HepG2 (cell line): ENCODE data around the gene SLC38A2. TPM values are rescaled to one million over a fixed set of nuclear protein-coding genes. Genes with fewer than 3 reads are reported as not detected.

Experiments
- AHR ChIP-seq: IDR thresholded peaks from 2 replicates; pipeline ENCODE4 v1.6.1; 2018; ENCODE audit warnings: missing genetic modification reagents, missing compliant biosample characterization
- BHLHE40 ChIP-seq: IDR thresholded peaks from 2 replicates; pipeline ENCODE4 v1.6.1; 2011; ENCODE audit warnings: low read length, improper control_type of control experiment
- ELF4 ChIP-seq: sonication (generic); formaldehyde crosslinking; IDR thresholded peaks from 2 replicates; pipeline ENCODE4 v1.5.0; 2020; ENCODE audit warnings: missing genetic modification reagents, mild to moderate bottlenecking, moderate library complexity, borderline replicate concordance
- ERF ChIP-seq: IDR thresholded peaks from 2 replicates; pipeline ENCODE4 v1.6.1; 2018; ENCODE audit warnings: missing biosample characterization, missing genetic modification reagents
- GATA4 ChIP-seq: sonication (generic); IDR thresholded peaks from 2 replicates; pipeline ENCODE4 v1.6.1; 2016; ENCODE audit warnings: antibody characterized with exemption, low read depth, borderline replicate concordance
- GTF3A ChIP-seq: sonication (generic); formaldehyde crosslinking; conservative IDR thresholded peaks from 2 replicates; pipeline ENCODE4 v1.4.0; 2020; ENCODE audit warnings: mild to moderate bottlenecking, missing genetic modification reagents
- KDM2A ChIP-seq: sonication (generic); formaldehyde crosslinking; IDR thresholded peaks from 2 replicates; pipeline ENCODE4 v1.4.0; 2020; ENCODE audit warnings: low read depth, missing genetic modification reagents, borderline replicate concordance
- NFIC ChIP-seq: IDR thresholded peaks from 2 replicates; pipeline ENCODE4 v1.6.1; 2012; ENCODE audit warnings: mild to moderate bottlenecking, low read length, inconsistent platforms
- PITX1 ChIP-seq: sonication (generic); formaldehyde crosslinking; IDR thresholded peaks from 2 replicates; pipeline ENCODE4 v1.5.1; 2020; ENCODE audit warnings: mild to moderate bottlenecking, missing genetic modification reagents
- SRSF1 ChIP-seq: fragments of 200-400 bp; formaldehyde crosslinking; optimal IDR thresholded peaks from 2 replicates; pipeline ENCODE3; 2017; ENCODE audit warnings: mild to moderate bottlenecking, low read depth, low read length, moderate library complexity
- SSRP1 ChIP-seq: IDR thresholded peaks from 2 replicates; pipeline ENCODE4 v1.6.1; 2016; ENCODE audit warnings: control low read depth
- ZFX ChIP-seq: sonication (generic); formaldehyde crosslinking; IDR thresholded peaks from 2 replicates; pipeline ENCODE4 v1.4.0; 2020; ENCODE audit warnings: mild to moderate bottlenecking, low read depth, missing genetic modification reagents, moderate library complexity
- ZNF180 ChIP-seq: sonication (generic); formaldehyde crosslinking; IDR thresholded peaks from 2 replicates; pipeline ENCODE4 v1.4.0; 2020; ENCODE audit warnings: low read depth, missing genetic modification reagents, borderline replicate concordance
- ZNF414 ChIP-seq: sonication (generic); formaldehyde crosslinking; IDR thresholded peaks from 2 replicates; pipeline ENCODE4 v1.5.0; 2020; ENCODE audit warnings: missing genetic modification reagents
- ZNF724P ChIP-seq: sonication (generic); formaldehyde crosslinking; IDR thresholded peaks from 2 replicates; pipeline ENCODE4 v1.8.0; 2022; ENCODE audit warnings: missing genetic modification reagents, borderline replicate concordance
- ZNF776 ChIP-seq: sonication (generic); formaldehyde crosslinking; IDR thresholded peaks from 2 replicates; pipeline ENCODE4 v1.4.0; 2020; ENCODE audit warnings: mild to moderate bottlenecking, missing genetic modification reagents
- ZUFSP ChIP-seq: sonication (generic); formaldehyde crosslinking; IDR thresholded peaks from 2 replicates; pipeline ENCODE4 v1.9.0; 2021; ENCODE audit warnings: missing genetic modification reagents, mild to moderate bottlenecking, borderline replicate concordance
- ZXDC ChIP-seq: sonication (generic); formaldehyde crosslinking; IDR thresholded peaks from 2 replicates; pipeline ENCODE4 v1.5.0; 2020; ENCODE audit warnings: mild to moderate bottlenecking, missing genetic modification reagents
- polyA plus RNA-seq, 8 experiments: library from polyadenylated mRNA; depleted of rRNA in 3 of 8; stranded (reverse) in 7 of 8; unstranded in 1 of 8; fragments of >200 nt; fragmentation: Illumina TruSeq in 4 of 8; extraction: Trizol in 4 of 8; gene quantifications; 2 replicates each; pipeline versions ENCODE4 v1.2.1 to v1.2.3, GENCODE V29; 2011 to 2016; ENCODE audit warnings: low read depth in 4 of 8, missing spikeins in 1 of 8, mixed read lengths in 1 of 8; ENCODE audit not compliant: insufficient read depth in 1 of 8
- total RNA-seq, 5 experiments: library from RNA; depleted of rRNA; stranded (reverse); fragments of >200 nt; fragmentation: Illumina TruSeq; extraction: Trizol; gene quantifications; 2 replicates each; pipeline ENCODE4 v1.2.3, GENCODE V29; 2016; ENCODE audit warnings: low read depth in 1 of 5
- TF ChIP-seq, protein P1 (sequence below): sonication (generic); formaldehyde crosslinking; IDR thresholded peaks from 2 replicates; pipeline ENCODE4 v1.4.0; 2020; ENCODE audit warnings: missing genetic modification reagents, borderline replicate concordance
- TF ChIP-seq, protein P2 (sequence below): IDR thresholded peaks from 2 replicates; pipeline ENCODE4 v1.6.1; 2012; ENCODE audit warnings: low read depth, low read length, improper control_type of control experiment

The SLC38A2 gene
- total and polyA plus RNA-seq, 2 of the 13 experiments (the other 11 are each of a cell fraction or from before 2014, with no cell fraction given), result 368 to 880 TPM

- TF ChIP-seq ZNF724P (CRISPR knock-in tag), result peak; percentile 83
- TF ChIP-seq, protein P1, sequence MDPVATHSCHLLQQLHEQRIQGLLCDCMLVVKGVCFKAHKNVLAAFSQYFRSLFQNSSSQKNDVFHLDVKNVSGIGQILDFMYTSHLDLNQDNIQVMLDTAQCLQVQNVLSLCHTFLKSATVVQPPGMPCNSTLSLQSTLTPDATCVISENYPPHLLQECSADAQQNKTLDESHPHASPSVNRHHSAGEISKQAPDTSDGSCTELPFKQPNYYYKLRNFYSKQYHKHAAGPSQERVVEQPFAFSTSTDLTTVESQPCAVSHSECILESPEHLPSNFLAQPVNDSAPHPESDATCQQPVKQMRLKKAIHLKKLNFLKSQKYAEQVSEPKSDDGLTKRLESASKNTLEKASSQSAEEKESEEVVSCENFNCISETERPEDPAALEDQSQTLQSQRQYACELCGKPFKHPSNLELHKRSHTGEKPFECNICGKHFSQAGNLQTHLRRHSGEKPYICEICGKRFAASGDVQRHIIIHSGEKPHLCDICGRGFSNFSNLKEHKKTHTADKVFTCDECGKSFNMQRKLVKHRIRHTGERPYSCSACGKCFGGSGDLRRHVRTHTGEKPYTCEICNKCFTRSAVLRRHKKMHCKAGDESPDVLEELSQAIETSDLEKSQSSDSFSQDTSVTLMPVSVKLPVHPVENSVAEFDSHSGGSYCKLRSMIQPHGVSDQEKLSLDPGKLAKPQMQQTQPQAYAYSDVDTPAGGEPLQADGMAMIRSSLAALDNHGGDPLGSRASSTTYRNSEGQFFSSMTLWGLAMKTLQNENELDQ, result no peak
- TF ChIP-seq ERF (CRISPR knock-in tag), result peak; percentile 65
- peak; percentile 55 for TF ChIP-seq ZFX (CRISPR knock-in tag)
- TF ChIP-seq, protein P2, sequence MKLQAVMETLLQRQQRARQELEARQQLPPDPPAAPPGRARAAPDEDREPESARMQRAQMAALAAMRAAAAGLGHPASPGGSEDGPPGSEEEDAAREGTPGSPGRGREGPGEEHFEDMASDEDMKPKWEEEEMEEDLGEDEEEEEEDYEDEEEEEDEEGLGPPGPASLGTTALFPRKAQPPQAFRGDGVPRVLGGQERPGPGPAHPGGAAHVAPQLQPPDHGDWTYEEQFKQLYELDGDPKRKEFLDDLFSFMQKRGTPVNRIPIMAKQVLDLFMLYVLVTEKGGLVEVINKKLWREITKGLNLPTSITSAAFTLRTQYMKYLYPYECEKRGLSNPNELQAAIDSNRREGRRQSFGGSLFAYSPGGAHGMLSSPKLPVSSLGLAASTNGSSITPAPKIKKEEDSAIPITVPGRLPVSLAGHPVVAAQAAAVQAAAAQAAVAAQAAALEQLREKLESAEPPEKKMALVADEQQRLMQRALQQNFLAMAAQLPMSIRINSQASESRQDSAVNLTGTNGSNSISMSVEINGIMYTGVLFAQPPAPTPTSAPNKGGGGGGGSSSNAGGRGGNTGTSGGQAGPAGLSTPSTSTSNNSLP, result peak; percentile 77; the same call in 1 of the 2 replicates
- peak; percentile 54; the same call in 1 of the 2 replicates for TF ChIP-seq BHLHE40
- TF ChIP-seq KDM2A (CRISPR knock-in tag), result peak; percentile 77
- no peak for TF ChIP-seq ZNF776
- no peak; the same call in 1 of the 2 replicates for TF ChIP-seq PITX1 (CRISPR knock-in tag)
- TF ChIP-seq ZNF414 (CRISPR knock-in tag), result no peak
- TF ChIP-seq SSRP1 (CRISPR knock-in tag), result peak; percentile 96
- no peak for TF ChIP-seq SRSF1
- peak; percentile 93 for TF ChIP-seq NFIC
- no peak; the same call in 1 of the 2 replicates for TF ChIP-seq AHR (CRISPR knock-in tag)
- TF ChIP-seq ELF4, result no peak
- TF ChIP-seq ZUFSP (CRISPR knock-in tag), result no peak
- TF ChIP-seq GATA4, result peak; percentile 43
- no peak for TF ChIP-seq ZNF180 (CRISPR knock-in tag)
- TF ChIP-seq ZXDC (CRISPR knock-in tag), result no peak
- TF ChIP-seq GTF3A, result no peak
These were observed 14.9 kb downstream of the SLC38A2 start (continued) for GRCh38 chr12:46357438-46358324.
